ENCODE measurements around the gene SHISAL1. TPM values are rescaled to one million over a fixed set of nuclear protein-coding genes. Genes with fewer than 3 reads are reported as not detected.
A peak's percentile ranks its signal among the peaks of the same experiment; 100 is the strongest.

Gene SHISAL1
- total RNA-seq, 2 donors from 2014 or later = 0.42 to 0.95 TPM

DNA sequence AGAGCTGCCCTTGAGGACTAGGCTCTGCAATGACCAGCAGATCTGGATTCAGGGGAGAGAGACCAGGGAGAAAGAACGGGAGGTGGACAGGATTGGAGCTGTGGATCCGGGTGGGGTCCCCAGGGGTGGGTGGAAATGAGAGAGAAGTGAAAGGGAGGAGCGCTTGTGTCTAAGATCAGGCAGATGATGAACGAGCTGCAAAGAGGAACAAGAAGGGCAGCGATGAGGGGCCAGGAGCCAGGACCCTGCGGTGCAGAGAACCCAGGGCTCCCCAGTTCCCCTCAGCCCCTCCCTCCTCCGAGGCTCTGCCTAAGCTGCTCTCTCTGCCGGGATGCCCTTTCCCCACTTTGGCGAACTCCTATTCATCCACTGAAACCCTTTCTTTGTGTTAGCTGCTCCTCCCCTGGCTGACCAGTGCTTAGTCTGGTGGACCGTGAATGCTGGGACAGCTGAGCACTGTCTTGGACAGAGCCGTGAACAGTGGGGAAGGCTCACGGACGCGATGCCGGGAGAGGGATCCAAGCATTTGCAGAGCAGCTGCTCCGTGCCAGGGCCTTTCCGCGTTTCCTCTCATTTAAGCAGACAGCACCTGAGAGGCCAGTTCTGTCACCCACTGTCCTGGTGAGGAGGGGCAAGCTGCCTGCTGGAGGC, 35.9 kb downstream of the SHISAL1 start:
- Histone ChIP-seq H3K27me3 (ENCODE audit: control insufficient read depth, insufficient read depth, low read length, poor library complexity, severe bottlenecking) (no peaks in the 10 kb centered on the region), H3K4me3 (ENCODE audit: low read length) (no peak overlapping the region), H3K9me3 (ENCODE audit: control insufficient read depth, low read length) (no peaks in the 10 kb centered on the region), H3K9ac (ENCODE audit: extremely low read depth, low read length, poor library complexity, severe bottlenecking) (no peak overlapping the region), H3K36me3 (ENCODE audit: control insufficient read depth, insufficient read depth, low read length) (no peaks in the 10 kb centered on the region), H3K4me1 (ENCODE audit: control insufficient read depth, insufficient read depth, low read length) (no peaks in the 10 kb centered on the region), H3K27ac (ENCODE audit: low read depth, low read length) (peak overlapping the region; percentile 53)
- TF ChIP-seq, protein P1, sequence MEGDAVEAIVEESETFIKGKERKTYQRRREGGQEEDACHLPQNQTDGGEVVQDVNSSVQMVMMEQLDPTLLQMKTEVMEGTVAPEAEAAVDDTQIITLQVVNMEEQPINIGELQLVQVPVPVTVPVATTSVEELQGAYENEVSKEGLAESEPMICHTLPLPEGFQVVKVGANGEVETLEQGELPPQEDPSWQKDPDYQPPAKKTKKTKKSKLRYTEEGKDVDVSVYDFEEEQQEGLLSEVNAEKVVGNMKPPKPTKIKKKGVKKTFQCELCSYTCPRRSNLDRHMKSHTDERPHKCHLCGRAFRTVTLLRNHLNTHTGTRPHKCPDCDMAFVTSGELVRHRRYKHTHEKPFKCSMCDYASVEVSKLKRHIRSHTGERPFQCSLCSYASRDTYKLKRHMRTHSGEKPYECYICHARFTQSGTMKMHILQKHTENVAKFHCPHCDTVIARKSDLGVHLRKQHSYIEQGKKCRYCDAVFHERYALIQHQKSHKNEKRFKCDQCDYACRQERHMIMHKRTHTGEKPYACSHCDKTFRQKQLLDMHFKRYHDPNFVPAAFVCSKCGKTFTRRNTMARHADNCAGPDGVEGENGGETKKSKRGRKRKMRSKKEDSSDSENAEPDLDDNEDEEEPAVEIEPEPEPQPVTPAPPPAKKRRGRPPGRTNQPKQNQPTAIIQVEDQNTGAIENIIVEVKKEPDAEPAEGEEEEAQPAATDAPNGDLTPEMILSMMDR (conservative IDR thresholded peaks at IDR 0.05) = no peak
- Mint-ChIP-seq H3K36me3 (ENCODE audit: low read depth) (no peaks in the 10 kb centered on the region), H3K27ac (no peak overlapping the region), H3K27me3 (ENCODE audit: insufficient read depth) (no peaks in the 10 kb centered on the region), H3K4me1 (peaks cover 5% of the 10 kb centered on the region), H3K4me3 (no peak overlapping the region), H3K9me3 (no peaks in the 10 kb centered on the region)
- WGBS, 2 experiments (ENCODE audit: insufficient coverage in 1 of 2, insufficient read length in 1 of 2) = 81 to 88% methylated on average over 15 to 18 of the region's 18 CpGs
- no peak for DNase-seq

DNA sequence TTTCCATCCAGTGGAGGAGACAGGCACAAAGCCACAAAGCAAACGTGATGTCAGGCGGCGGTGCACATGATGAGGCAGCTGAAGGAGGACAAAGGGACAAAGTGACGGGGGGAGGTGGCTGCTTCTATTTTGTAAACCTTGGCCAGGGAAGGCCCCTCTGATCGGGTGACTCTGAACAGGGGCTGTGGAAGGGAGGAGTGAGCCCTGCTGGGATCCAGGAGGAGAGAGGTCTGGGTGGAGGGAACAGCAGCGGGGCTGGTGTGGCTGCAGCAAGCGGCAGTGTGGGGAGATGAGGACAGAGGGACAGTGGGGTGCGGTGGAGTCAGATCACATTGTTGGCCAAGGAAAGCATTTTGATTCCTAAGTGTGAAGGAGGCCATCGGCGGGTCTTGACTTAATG, 36.7 kb downstream of the SHISAL1 start:
- peak overlapping the region; percentile 26 for H3K27ac ChIP-seq (ENCODE audit: low read depth, low read length)
- no peak overlapping the region for H3K4me3 ChIP-seq (ENCODE audit: low read length)
- H3K9ac ChIP-seq (ENCODE audit: extremely low read depth, low read length, poor library complexity, severe bottlenecking) = no peak overlapping the region
- H3K36me3 ChIP-seq (ENCODE audit: control insufficient read depth, insufficient read depth, low read length) = no peaks in the 10 kb centered on the region
- Mint-ChIP-seq H3K9me3 (no peaks in the 10 kb centered on the region), H3K4me1 (peaks cover 5% of the 10 kb centered on the region), H3K36me3 (ENCODE audit: low read depth) (no peaks in the 10 kb centered on the region), H3K4me3 (no peak overlapping the region), H3K27ac (peak overlapping the region; percentile 28), H3K27me3 (ENCODE audit: insufficient read depth) (no peaks in the 10 kb centered on the region)
- TF ChIP-seq, protein P1 (conservative IDR thresholded peaks at IDR 0.05) = no peak
- 85 to 89% methylated on average over 9 to 10 of the region's 10 CpGs for WGBS, 2 experiments (ENCODE audit: insufficient coverage in 1 of 2, insufficient read length in 1 of 2)
- DNase-seq = peak; percentile 36
- no peaks in the 10 kb centered on the region for H3K4me1 ChIP-seq (ENCODE audit: control insufficient read depth, insufficient read depth, low read length)
- no peaks in the 10 kb centered on the region for H3K27me3 ChIP-seq (ENCODE audit: control insufficient read depth, insufficient read depth, low read length, poor library complexity, severe bottlenecking)
- no peaks in the 10 kb centered on the region for H3K9me3 ChIP-seq (ENCODE audit: control insufficient read depth, low read length)

- no peak overlapping the region for H3K4me3 Mint-ChIP-seq
- H3K27ac Mint-ChIP-seq = peak overlapping the region; percentile 28
- TF ChIP-seq, protein P1 (conservative IDR thresholded peaks at IDR 0.05) = no peak
Observed at GRCh38 chr22:44275631-44275995, 37.1 kb downstream of the SHISAL1 start.

More at GRCh38 chr22:44275631-44275995, 37.1 kb downstream of the SHISAL1 start:
- H3K4me3 ChIP-seq (ENCODE audit: low read length) = no peak overlapping the region
- Mint-ChIP-seq H3K27me3 (ENCODE audit: insufficient read depth) (no peaks in the 10 kb centered on the region), H3K9me3 (no peaks in the 10 kb centered on the region), H3K36me3 (ENCODE audit: low read depth) (no peaks in the 10 kb centered on the region), H3K4me1 (peaks cover 5% of the 10 kb centered on the region)
- no peak overlapping the region for H3K27ac ChIP-seq (ENCODE audit: low read depth, low read length)
- H3K9ac ChIP-seq (ENCODE audit: extremely low read depth, low read length, poor library complexity, severe bottlenecking) = no peak overlapping the region
- no peaks in the 10 kb centered on the region for H3K9me3 ChIP-seq (ENCODE audit: control insufficient read depth, low read length)
- 89 to 91% methylated on average over 5 of the region's 5 CpGs for WGBS, 2 experiments (ENCODE audit: insufficient coverage in 1 of 2, insufficient read length in 1 of 2)
- no peaks in the 10 kb centered on the region for H3K36me3 ChIP-seq (ENCODE audit: control insufficient read depth, insufficient read depth, low read length)
- DNase-seq = no peak
- H3K27me3 ChIP-seq (ENCODE audit: control insufficient read depth, insufficient read depth, low read length, poor library complexity, severe bottlenecking) = no peaks in the 10 kb centered on the region
- H3K4me1 ChIP-seq (ENCODE audit: control insufficient read depth, insufficient read depth, low read length) = no peaks in the 10 kb centered on the region

All from endodermal cell (in vitro differentiated cells).